IPS-11a (cell line): Measurements from ENCODE around the gene CENPC.
"Not testable (repeated sequence)": the region's sequence is repeated elsewhere in the genome, so short reads cannot be mapped to it uniquely, and the experiment has no call there.

Experiments used
- H3K4me3 ChIP-seq: one replicate; pipeline ENCODE4 v1.5.1; 2013; ENCODE audit warnings: low read depth, low read length, control low read depth

Gene CENPC

GRCh38 chr4:67552146-67552792, 7.0 kb upstream of the CENPC start:
- not testable (repeated sequence) for H3K4me3 ChIP-seq

GRCh38 chr4:67550857-67551256, 5.6 kb upstream of the CENPC start:
- no peak overlapping the region for H3K4me3 ChIP-seq

GRCh38 chr4:67550451-67550850, 5.1 kb upstream of the CENPC start:
- no peak overlapping the region for H3K4me3 ChIP-seq

GRCh38 chr4:67549123-67549522, 3.8 kb upstream of the CENPC start:
- no peak overlapping the region for H3K4me3 ChIP-seq

- no peak overlapping the region for H3K4me3 ChIP-seq
Measured at GRCh38 chr4:67546971-67547370, 1.7 kb upstream of the CENPC start.

GRCh38 chr4:67546004-67546356, 677 bp upstream of the CENPC start:
- H3K4me3 ChIP-seq = peak overlapping the region; percentile 36

- no peak overlapping the region for H3K4me3 ChIP-seq
Measured at GRCh38 chr4:67542076-67542475, 3.2 kb downstream of the CENPC start.

GRCh38 chr4:67539830-67540229, 5.5 kb downstream of the CENPC start:
- no peak overlapping the region for H3K4me3 ChIP-seq

GRCh38 chr4:67535280-67535840, 9.9 kb downstream of the CENPC start:
- H3K4me3 ChIP-seq = no peak overlapping the region

- H3K4me3 ChIP-seq = no peak overlapping the region
Measured at GRCh38 chr4:67533112-67533511, 12.2 kb downstream of the CENPC start.

- not testable (repeated sequence) for H3K4me3 ChIP-seq
Measured at GRCh38 chr4:67532397-67532796, 12.9 kb downstream of the CENPC start.

GRCh38 chr4:67531379-67531962, 13.8 kb downstream of the CENPC start:
- H3K4me3 ChIP-seq = no peak overlapping the region

- not testable (repeated sequence) for H3K4me3 ChIP-seq
Measured at GRCh38 chr4:67524140-67524539, 21.2 kb downstream of the CENPC start.

GRCh38 chr4:67522851-67523671, 22.2 kb downstream of the CENPC start:
- H3K4me3 ChIP-seq = no peak overlapping the region

- no peak overlapping the region for H3K4me3 ChIP-seq
Measured at GRCh38 chr4:67522230-67522629, 23.1 kb downstream of the CENPC start.

- H3K4me3 ChIP-seq = no peak overlapping the region
Measured at GRCh38 chr4:67521506-67521905, 23.8 kb downstream of the CENPC start.

GRCh38 chr4:67520141-67520540, 25.2 kb downstream of the CENPC start:
- no peak overlapping the region for H3K4me3 ChIP-seq

GRCh38 chr4:67512501-67512900, 32.8 kb downstream of the CENPC start:
- H3K4me3 ChIP-seq = no peak overlapping the region

GRCh38 chr4:67500373-67500772, 44.9 kb downstream of the CENPC start:
- H3K4me3 ChIP-seq = no peak overlapping the region

- no peak overlapping the region for H3K4me3 ChIP-seq
Measured at GRCh38 chr4:67499799-67500198, 45.5 kb downstream of the CENPC start.

- H3K4me3 ChIP-seq = no peak overlapping the region
Measured at GRCh38 chr4:67483868-67484602, 61.3 kb downstream of the CENPC start.
